ENCODE data around the gene CT47A7.
"Not testable (repeated sequence)": the region's sequence is repeated elsewhere in the genome, so short reads cannot be mapped to it uniquely, and the experiment has no call there.

Gene CT47A7

GRCh38 chrX:120956500-120956899 is at the start of gene CT47A7:
TSS of gene CT47A7 (minus strand) at chrX:120956600. CDS start at chrX:120956345, 255 bp downstream.
- not testable (repeated sequence) for DNase-seq

GRCh38 chrX:121000589-121000988 is 44.2 kb upstream of the CT47A7 start:
- peak; percentile 28 for DNase-seq

- DNase-seq = no peak
Observed at GRCh38 chrX:120999413-120999812, 43.0 kb upstream of the CT47A7 start.

- not testable (repeated sequence) for DNase-seq
Observed at GRCh38 chrX:120985660-120986059, 29.3 kb upstream of the CT47A7 start, which contains the start of gene CT47A1. TSS of gene CT47A1 (minus strand) at chrX:120985760. CDS start at chrX:120985529, 231 bp downstream.
